Endodermal cell (in vitro differentiated cells): Measurements from ENCODE around the gene KIZ. TPM values are rescaled to one million over a fixed set of nuclear protein-coding genes. Genes with fewer than 3 reads are reported as not detected.

Experiments used
- DNase-seq: peaks from one replicate; pipeline ENCODE4 v3.0.0-alpha.2; 2017
- H3K27ac ChIP-seq: 2 replicates; pipeline ENCODE4 v1.5.1; 2013; ENCODE audit warnings: mild to moderate bottlenecking, low read depth, low read length, moderate library complexity
- H3K27me3 ChIP-seq: 2 replicates; pipeline ENCODE4 v1.6.1; 2013; ENCODE audit warnings: mild to moderate bottlenecking, low read length, moderate library complexity; ENCODE audit not compliant: insufficient read depth, control insufficient read depth, poor library complexity, severe bottlenecking
- H3K36me3 ChIP-seq: 2 replicates; pipeline ENCODE4 v1.7.0; 2013; ENCODE audit warnings: mild to moderate bottlenecking, low read length, moderate library complexity; ENCODE audit not compliant: control insufficient read depth, insufficient read depth
- H3K4me1 ChIP-seq: one replicate; pipeline ENCODE4 v1.7.0; 2013; ENCODE audit warnings: low read length; ENCODE audit not compliant: control insufficient read depth, insufficient read depth
- H3K4me3 ChIP-seq: 2 replicates; pipeline ENCODE4 v1.5.1; 2013; ENCODE audit warnings: mild to moderate bottlenecking, low read length, moderate library complexity
- H3K9ac ChIP-seq: 2 replicates; pipeline ENCODE4 v1.6.1; 2013; ENCODE audit warnings: mild to moderate bottlenecking, low read length, moderate library complexity; ENCODE audit not compliant: poor library complexity, severe bottlenecking; ENCODE audit errors: extremely low read depth
- H3K9me3 ChIP-seq: 2 replicates; pipeline ENCODE4 v1.6.1; 2013; ENCODE audit warnings: mild to moderate bottlenecking, low read length, moderate library complexity; ENCODE audit not compliant: control insufficient read depth
- H3K27ac Mint-ChIP-seq: 2 replicates; pipeline ENCODE4 v1.8.0; 2020; ENCODE audit warnings: mixed read lengths
- H3K27me3 Mint-ChIP-seq: 2 replicates; pipeline ENCODE4 v1.8.0; 2021; ENCODE audit warnings: mild to moderate bottlenecking, mixed read lengths; ENCODE audit not compliant: insufficient read depth
- H3K36me3 Mint-ChIP-seq: 2 replicates; pipeline ENCODE4 v1.8.0; 2020; ENCODE audit warnings: low read depth, mixed read lengths
- H3K4me1 Mint-ChIP-seq: 2 replicates; pipeline ENCODE4 v1.8.0; 2020; ENCODE audit warnings: mixed read lengths
- H3K4me3 Mint-ChIP-seq: 2 replicates; pipeline ENCODE4 v1.8.0; 2020; ENCODE audit warnings: mild to moderate bottlenecking, moderate library complexity, mixed read lengths
- H3K9me3 Mint-ChIP-seq: 2 replicates; pipeline ENCODE4 v1.8.0; 2020; ENCODE audit warnings: mild to moderate bottlenecking, mixed read lengths
- CTCF ChIP-seq: fragments of 200-600 bp; sonication (generic); conservative IDR thresholded peaks from 2 replicates; pipeline ENCODE4 v1.5.0; 2021; ENCODE audit warnings: antibody characterized with exemption, mild to moderate bottlenecking
- WGBS, 2 experiments: methylation state at CpG; one replicate each; pipeline versions ENCODE4 v1.1.5 to v1.1.7; 2013; ENCODE audit warnings: missing lambda C conversion rate in 2 of 2, mixed read lengths in 1 of 2; ENCODE audit not compliant: insufficient coverage in 1 of 2, insufficient read length in 1 of 2; 5-methylcytosine and 5-hydroxymethylcytosine counted together
- total RNA-seq, 2 donors: library from RNA; stranded (reverse); fragmentation: NEBNext Ultra II Directional in 1 of 2; extraction: Animal tissue kit (Norgen Biotek cat#: 25700) in 1 of 2; gene quantifications; 2 replicates in 1 of 2; 3 replicates in 1 of 2; pipeline ENCODE4 v1.2.1, GENCODE V29; 2021

KIZ gene
- total RNA-seq, 2 donors from 2014 or later, result 50.3 to 50.8 TPM

DNA sequence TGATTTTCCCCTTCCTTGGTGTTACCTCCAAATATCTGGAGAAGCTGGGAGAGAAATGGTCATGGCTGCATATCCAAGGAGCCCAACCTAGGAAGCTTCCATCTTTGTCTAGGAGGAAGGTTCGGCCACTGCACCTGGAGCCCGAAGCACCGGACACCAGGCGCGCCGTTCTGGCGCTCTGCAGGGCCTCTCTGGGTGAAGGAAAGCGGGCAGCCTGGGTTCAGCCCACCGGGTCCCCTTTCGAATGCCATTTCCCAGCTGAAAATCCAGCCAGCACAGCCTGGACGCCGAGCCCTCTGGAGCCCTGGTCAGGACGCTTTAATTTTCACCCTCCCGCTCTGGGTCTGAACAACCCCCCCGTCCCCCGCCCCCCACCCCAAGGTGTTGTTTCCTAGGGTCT lies 21.0 kb upstream of the KIZ start:
- Mint-ChIP-seq H3K27me3 (peaks cover 53% of the 10 kb centered on the region), H3K4me1 (peaks cover 31% of the 10 kb centered on the region), H3K9me3 (no peaks in the 10 kb centered on the region), H3K4me3 (peak overlapping the region; percentile 80), H3K36me3 (no peaks in the 10 kb centered on the region), H3K27ac (no peak overlapping the region)
- Histone ChIP-seq H3K4me3 (no peak overlapping the region), H3K9ac (no peak overlapping the region), H3K4me1 (no peaks in the 10 kb centered on the region), H3K36me3 (no peaks in the 10 kb centered on the region), H3K9me3 (no peaks in the 10 kb centered on the region), H3K27me3 (peaks cover 95% of the 10 kb centered on the region), H3K27ac (no peak overlapping the region)
- 6 to 16% methylated on average over 3 to 16 of the region's 16 CpGs for WGBS, 2 experiments
- DNase-seq, result peak; percentile 59
- TF ChIP-seq CTCF, result no peak

GRCh38 chr20:21105429-21106170 lies 20.3 kb upstream of the KIZ start:
- peak overlapping the region; percentile 67 for H3K4me3 ChIP-seq
- peak; percentile 75 for DNase-seq
- H3K4me3 Mint-ChIP-seq, result peak overlapping the region; percentile 80
- H3K9ac ChIP-seq, result no peak overlapping the region
- H3K27me3 Mint-ChIP-seq, result peaks cover 47% of the 10 kb centered on the region
- peaks cover 89% of the 10 kb centered on the region for H3K27me3 ChIP-seq
- H3K27ac ChIP-seq, result no peak overlapping the region
- TF ChIP-seq CTCF, result no peak
- H3K9me3 Mint-ChIP-seq, result no peaks in the 10 kb centered on the region
- H3K4me1 ChIP-seq, result no peaks in the 10 kb centered on the region
- H3K27ac Mint-ChIP-seq, result peak overlapping the region; percentile 84
- H3K9me3 ChIP-seq, result no peaks in the 10 kb centered on the region
- no peaks in the 10 kb centered on the region for H3K36me3 ChIP-seq
- 4 to 6% methylated on average over 11 to 50 of the region's 50 CpGs for WGBS, 2 experiments
- no peaks in the 10 kb centered on the region for H3K36me3 Mint-ChIP-seq
- peaks cover 28% of the 10 kb centered on the region for H3K4me1 Mint-ChIP-seq

- H3K36me3 Mint-ChIP-seq, result no peaks in the 10 kb centered on the region
- 5 to 10% methylated on average over 11 to 42 of the region's 43 CpGs for WGBS, 2 experiments
- no peaks in the 10 kb centered on the region for H3K4me1 ChIP-seq
- H3K27ac Mint-ChIP-seq, result peak within 1 kb of the TSS; percentile 84
- no peaks in the 10 kb centered on the region for H3K9me3 Mint-ChIP-seq
- peaks cover 47% of the 10 kb centered on the region for H3K27me3 Mint-ChIP-seq
- H3K4me3 Mint-ChIP-seq, result peak within 1 kb of the TSS; percentile 80
- H3K9me3 ChIP-seq, result no peaks in the 10 kb centered on the region
- H3K27me3 ChIP-seq, result peaks cover 81% of the 10 kb centered on the region
- no peaks in the 10 kb centered on the region for H3K36me3 ChIP-seq
- peak within 1 kb of the TSS; percentile 67 for H3K4me3 ChIP-seq
- DNase-seq, result peak; percentile 66
- no peak for TF ChIP-seq CTCF
- peaks cover 25% of the 10 kb centered on the region for H3K4me1 Mint-ChIP-seq
- H3K9ac ChIP-seq, result no peak within 1 kb of the TSS
- no peak within 1 kb of the TSS for H3K27ac ChIP-seq
Observed at GRCh38 chr20:21106171-21107017, 19.5 kb upstream of the KIZ start, which contains the start of gene LINC00237. Gene LINC00237 (minus strand): TSS chr20:21106358.
